Fibroblast of the conjunctiva (primary cell): ENCODE data around the gene C18orf32.
"Not testable (repeated sequence)": the region's sequence is repeated elsewhere in the genome, so short reads cannot be mapped to it uniquely, and the experiment has no call there.

Experiments
- DNase-seq: peaks from one replicate; pipeline ENCODE4 v3.0.0-alpha.2; 2010; ENCODE audit warnings: low read depth

C18orf32 gene

DNA sequence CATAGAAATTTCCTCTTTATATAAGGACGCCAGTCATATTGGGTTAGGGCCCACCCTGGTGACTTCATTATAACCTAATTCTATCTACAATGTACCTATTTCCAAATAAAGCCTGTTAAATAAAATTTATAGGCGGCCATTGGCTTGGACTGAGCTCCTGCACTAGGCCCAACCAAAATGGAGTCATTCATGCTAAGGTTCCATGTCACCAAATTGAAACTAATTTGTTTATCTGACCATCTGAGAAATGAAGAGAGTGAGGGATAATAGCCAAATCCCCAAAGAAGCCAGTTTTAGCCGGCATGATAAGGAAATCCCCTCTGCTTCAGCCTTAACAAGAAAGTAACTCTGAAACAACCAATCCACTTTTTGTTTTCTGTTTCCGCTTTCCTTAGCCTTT is 19.4 kb downstream of the C18orf32 start:
- DNase-seq: no peak

GRCh38 chr18:49467019-49467563 is 19.9 kb downstream of the C18orf32 start:
- no peak for DNase-seq

DNA sequence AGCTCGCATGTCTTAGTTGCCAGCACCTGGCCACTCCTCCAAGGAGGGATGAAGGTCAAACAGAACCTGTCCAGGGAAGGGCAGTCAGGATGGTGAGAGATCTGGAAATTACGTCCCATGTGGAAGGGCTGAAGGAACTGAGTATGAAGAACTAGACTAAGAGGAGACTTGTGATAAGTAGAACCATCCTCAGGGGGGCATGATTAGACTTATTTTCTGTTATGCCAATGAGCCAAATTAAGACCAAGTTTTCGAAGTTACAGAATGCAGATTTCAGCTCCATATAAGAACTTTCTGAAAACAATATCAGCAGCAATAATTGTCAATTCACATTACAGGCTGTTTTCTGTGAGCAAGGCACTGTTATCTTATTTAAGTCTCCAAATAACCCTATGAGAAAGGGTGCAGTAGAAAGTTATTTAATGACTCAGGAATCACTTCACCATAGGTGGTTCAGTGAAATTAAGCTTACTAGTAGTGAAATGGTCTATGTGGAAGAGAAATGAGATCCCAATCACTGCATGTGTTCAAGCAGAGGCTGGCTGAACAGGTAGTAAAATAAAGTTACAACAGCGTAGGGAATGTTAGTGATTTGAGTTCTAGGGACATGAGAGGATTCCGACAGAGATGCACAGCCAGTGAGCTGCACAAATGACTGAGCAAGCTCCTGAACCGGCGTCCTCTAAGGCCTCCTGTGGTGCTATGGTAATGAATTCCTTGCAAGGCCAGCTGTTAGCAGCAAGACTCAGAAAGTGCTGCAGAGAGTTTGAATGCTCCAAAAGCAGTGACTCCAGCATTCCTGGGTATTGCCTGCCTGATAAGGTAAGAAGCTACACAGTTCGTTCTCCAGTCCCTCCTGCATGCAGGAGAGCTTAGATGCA is 22.1 kb downstream of the C18orf32 start:
- no peak for DNase-seq

DNA sequence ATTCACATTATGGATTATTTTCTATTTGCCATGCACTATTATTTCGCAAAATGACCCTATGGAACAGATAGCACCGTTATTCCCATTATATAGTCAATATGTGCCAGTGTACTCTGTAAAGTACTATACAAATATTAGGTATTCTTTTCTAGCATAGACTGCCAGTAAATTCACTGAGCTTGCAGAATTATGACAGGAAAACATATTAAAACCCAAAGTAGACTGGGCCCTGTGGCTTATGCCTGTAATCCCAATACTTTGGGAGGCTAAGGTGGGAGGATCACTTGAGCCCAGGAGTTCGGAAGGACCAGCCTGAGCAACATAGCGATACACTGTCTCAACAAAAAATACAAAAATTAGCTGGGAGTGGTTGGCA is 25.4 kb downstream of the C18orf32 start:
- DNase-seq: no peak

GRCh38 chr18:49460976-49461601 is 25.9 kb downstream of the C18orf32 start:
- DNase-seq: no peak

- DNase-seq: no peak
Observed at GRCh38 chr18:49459404-49460171, 27.4 kb downstream of the C18orf32 start.

DNA sequence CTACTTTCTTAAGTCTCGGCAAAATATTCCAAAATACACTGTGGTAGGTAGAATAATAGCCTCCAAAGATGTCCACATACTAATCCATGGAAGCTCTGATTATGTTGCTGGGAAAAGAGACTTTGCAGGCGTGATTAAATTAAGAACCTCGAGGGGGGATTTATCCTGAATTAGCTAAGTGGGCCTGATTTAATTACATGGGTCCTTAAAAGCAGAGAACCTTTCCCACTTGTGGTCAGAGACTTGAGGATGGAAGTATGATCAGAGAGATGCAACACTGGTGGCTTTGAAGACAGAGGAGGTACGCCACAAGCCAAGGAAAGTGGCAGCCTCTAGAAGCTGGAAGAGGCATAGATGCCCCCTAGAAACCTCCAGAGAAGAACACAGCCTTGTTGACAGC is 29.4 kb downstream of the C18orf32 start:
- DNase-seq: no peak

DNA sequence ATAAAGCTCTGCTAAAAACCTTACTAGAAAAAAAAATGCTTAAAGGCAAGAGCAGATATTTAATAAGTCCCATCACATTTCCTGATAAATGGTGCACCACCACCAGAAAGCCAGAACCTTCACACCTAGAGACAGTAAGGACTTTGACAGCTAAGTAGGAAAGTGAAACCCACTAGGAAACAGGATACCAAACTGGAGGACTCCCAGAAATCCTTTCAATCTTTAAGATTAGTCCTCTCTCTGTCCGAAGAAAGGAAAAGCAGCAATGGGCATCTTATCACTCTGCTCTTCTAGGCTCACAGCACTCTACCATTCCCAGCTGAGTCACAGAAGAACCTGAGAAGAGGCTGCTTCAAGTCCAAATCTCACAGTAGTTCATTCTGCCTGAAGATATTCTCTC is 30.2 kb downstream of the C18orf32 start:
- DNase-seq: no peak

DNA sequence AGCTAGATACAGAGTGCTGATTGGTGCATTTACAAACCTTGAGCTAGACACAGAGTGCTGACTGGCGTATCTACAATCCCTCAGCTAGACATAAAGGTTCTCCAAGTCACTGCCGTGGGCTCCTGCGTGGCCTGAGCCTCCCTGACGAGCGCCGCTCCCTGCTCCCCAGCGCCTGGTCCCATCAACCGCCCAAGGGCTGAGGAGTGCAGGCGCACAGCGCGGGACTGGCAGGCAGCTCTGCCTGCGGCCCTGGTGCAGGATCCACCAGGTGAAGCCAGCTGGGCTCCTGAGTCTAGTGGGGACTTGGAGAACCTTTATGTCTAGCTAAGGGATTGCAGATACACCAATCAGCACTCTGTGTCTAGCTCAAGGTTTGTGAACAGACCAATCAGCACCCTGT is 34.5 kb downstream of the C18orf32 start:
- DNase-seq: not testable (repeated sequence)

- peak; percentile 28 for DNase-seq
Observed at GRCh38 chr18:49447810-49448745, 39.0 kb downstream of the C18orf32 start.

DNA sequence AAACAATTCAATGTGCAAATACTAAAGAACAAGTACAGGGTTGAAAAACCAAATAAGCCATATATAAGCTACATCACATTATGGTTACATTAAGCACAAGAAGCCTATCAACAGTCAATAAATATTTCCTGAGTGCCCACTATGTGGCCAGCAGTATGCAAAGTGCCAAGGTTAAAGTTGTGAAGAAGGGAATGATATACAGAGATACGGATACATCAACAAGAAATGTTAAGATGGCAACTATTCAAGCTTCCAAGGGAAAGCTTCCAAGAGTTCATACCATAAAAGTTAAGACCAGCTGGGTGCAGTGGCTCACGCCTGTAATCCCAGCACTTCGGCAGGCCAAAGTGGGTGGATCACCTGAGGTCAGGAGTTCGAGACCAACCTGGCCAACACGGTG is 40.6 kb downstream of the C18orf32 start:
- peak; percentile 17 for DNase-seq

GRCh38 chr18:49444581-49444980 is 42.5 kb downstream of the C18orf32 start:
- peak; percentile 14 for DNase-seq

DNA sequence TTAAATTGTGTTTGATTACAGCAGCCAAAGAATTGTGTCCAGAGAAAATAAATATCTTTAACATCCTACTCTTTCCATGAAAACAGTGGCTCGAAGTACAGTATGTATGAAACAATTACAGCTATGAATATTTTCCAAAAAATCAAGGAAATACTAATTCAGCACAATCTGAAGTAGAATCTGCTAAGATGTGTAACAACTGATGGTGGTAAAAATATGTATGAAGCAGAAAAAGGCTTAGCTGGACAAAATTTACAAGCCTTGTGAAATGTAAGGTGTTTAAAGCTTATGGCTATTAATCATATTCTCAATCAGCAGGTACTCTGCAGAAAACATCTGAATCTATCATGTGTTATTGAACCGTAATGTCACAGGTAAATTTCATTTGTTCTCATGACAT is 43.2 kb downstream of the C18orf32 start:
- no peak for DNase-seq

DNA sequence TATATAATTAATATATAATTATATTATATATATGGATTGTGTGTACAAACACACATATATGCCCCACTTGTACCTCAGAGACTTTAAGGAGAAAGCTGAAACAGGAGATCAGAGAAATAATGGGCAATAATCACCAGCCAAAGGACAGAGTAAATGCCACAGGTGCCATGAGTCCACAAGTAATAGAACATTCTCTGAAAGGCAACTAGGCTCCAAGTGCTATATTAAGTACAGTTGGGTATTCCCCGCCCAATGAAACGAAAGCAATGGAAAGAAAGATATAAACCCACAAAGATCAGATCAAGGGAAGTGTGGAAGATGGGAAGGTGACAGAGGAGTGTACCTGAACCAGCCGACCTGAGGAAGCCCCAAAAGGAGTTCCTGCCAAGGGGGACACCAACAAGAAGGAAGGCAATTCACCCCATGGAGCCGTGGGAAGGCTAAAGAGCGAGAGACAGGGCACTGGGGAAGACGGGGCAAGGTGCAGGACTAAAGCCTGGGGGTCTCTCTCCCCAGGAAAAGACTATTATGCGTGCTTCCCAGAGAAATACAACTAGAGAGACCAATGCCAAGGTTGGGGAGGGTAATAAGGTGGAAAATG is 45.6 kb downstream of the C18orf32 start:
- DNase-seq: no peak

GRCh38 chr18:49435170-49435569 is 51.9 kb downstream of the C18orf32 start:
- DNase-seq: no peak

GRCh38 chr18:49432602-49433001 is 54.4 kb downstream of the C18orf32 start:
- DNase-seq: no peak

DNA sequence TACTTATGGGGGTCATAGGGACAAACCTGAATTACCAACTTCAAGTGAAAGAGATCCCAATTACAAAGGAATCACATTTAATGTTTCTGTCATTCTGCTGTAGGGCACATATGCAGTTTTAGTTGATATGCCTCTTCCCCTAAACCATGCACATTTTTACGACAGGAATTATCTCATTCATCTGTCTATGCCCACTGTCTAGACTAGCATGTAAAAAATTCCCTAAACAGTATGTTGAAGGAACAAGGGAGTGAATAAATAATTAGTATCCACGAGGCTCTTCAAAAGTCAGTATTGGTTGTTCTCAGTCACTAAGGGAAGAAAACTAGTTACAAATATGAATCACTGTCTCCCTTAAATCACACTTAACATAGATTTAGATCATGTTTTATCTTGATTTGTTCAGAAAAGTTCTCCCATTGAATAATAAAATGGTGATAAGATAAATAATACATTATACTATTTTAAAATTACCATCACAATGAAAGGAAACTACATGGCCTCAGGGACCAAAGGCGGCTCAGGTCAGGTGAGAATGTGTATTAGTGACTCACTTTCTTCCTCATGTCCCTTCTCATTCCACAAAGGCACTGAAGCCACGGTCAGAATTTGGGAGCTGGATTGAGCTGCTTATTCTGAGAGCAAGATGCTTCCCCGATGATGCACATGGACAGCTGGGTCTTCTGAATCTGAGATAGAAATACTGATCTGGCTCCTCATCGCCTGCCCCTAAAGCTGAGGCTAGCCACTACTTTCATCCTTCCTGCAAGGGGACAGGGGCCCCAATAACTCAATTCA is 55.7 kb downstream of the C18orf32 start:
- DNase-seq: no peak
